ACHN (cell line): ENCODE results near the gene SORL1-AS1.
A peak's percentile ranks its signal among the peaks of the same experiment; 100 is the strongest.

Experiments used
- DNase-seq: peaks from one replicate; pipeline ENCODE4 v3.0.0-alpha.2; 2015
- in situ Hi-C: cut with HindIII; loops from 2 replicates; pipeline ENCODE4 v1.10.0; 2017; ENCODE audit warnings: low sequenced_read_pairs, low pct_ligation_motif_present, low pct_unique_long_range_greater_than_20kb

Gene SORL1-AS1

GRCh38 chr11:121478895-121479697 lies 26.3 kb upstream of the SORL1-AS1 start:
- in situ Hi-C loops = no loop called here
- DNase-seq = no peak

- DNase-seq = no peak
- in situ Hi-C loops = no loop called here
Observed at GRCh38 chr11:121478226-121478894, 25.6 kb upstream of the SORL1-AS1 start.

GRCh38 chr11:121476379-121477032 lies 23.7 kb upstream of the SORL1-AS1 start:
- in situ Hi-C loops = no loop called here
- DNase-seq = no peak

GRCh38 chr11:121474680-121475079 lies 21.9 kb upstream of the SORL1-AS1 start:
- in situ Hi-C loops = no loop called here
- no peak for DNase-seq

GRCh38 chr11:121473064-121473777 lies 20.5 kb upstream of the SORL1-AS1 start:
- peak; percentile 10 for DNase-seq
- in situ Hi-C loops = no loop called here

GRCh38 chr11:121472312-121472711 lies 19.5 kb upstream of the SORL1-AS1 start:
- no peak for DNase-seq
- in situ Hi-C loops = no loop called here

- in situ Hi-C loops = no loop called here
- DNase-seq = no peak
Observed at GRCh38 chr11:121471167-121471566, 18.4 kb upstream of the SORL1-AS1 start.

- in situ Hi-C loops = no loop called here
- DNase-seq = no peak
Observed at GRCh38 chr11:121469910-121470309, 17.1 kb upstream of the SORL1-AS1 start.

GRCh38 chr11:121467965-121468364 lies 15.2 kb upstream of the SORL1-AS1 start:
- in situ Hi-C loops = no loop called here
- DNase-seq = no peak

- in situ Hi-C loops = no loop called here
- no peak for DNase-seq
Observed at GRCh38 chr11:121467471-121467870, 14.7 kb upstream of the SORL1-AS1 start.

- in situ Hi-C loops = no loop called here
- peak; percentile 94 for DNase-seq
Observed at GRCh38 chr11:121466063-121466794, 13.5 kb upstream of the SORL1-AS1 start.

- no peak for DNase-seq
- in situ Hi-C loops = no loop called here
Observed at GRCh38 chr11:121465709-121466062, 12.9 kb upstream of the SORL1-AS1 start.

- peak; percentile 80 for DNase-seq
- in situ Hi-C loops = no loop called here
Observed at GRCh38 chr11:121464352-121464946, 11.7 kb upstream of the SORL1-AS1 start.

GRCh38 chr11:121463689-121464335 lies 11.0 kb upstream of the SORL1-AS1 start:
- in situ Hi-C loops = no loop called here

GRCh38 chr11:121461843-121462242 lies 9.1 kb upstream of the SORL1-AS1 start:
- in situ Hi-C loops = no loop called here
- DNase-seq = no peak

More at GRCh38 chr11:121463689-121464335, 11.0 kb upstream of the SORL1-AS1 start:
- DNase-seq = no peak

- in situ Hi-C loops = no loop called here
- no peak for DNase-seq
Observed at GRCh38 chr11:121460941-121461514, 8.3 kb upstream of the SORL1-AS1 start.

- in situ Hi-C loops = no loop called here
- no peak for DNase-seq
Observed at GRCh38 chr11:121459413-121460017, 6.7 kb upstream of the SORL1-AS1 start.
